ENCODE results near the gene NEK2.
"Not testable (repeated sequence)": the region's sequence is repeated elsewhere in the genome, so short reads cannot be mapped to it uniquely, and the experiment has no call there.

NEK2 gene

GRCh38 chr1:211693911-211694310, 18.5 kb upstream of the NEK2 start:
- DNase-seq = not testable (repeated sequence)

- no peak for DNase-seq
Observed at GRCh38 chr1:211688421-211688820, 13.0 kb upstream of the NEK2 start.

GRCh38 chr1:211687462-211688215, 12.2 kb upstream of the NEK2 start:
- DNase-seq = no peak

- DNase-seq = no peak
Observed at GRCh38 chr1:211685823-211686222, 10.4 kb upstream of the NEK2 start.

GRCh38 chr1:211684791-211685190, 9.4 kb upstream of the NEK2 start:
- no peak for DNase-seq

- DNase-seq = no peak
Observed at GRCh38 chr1:211684331-211684730, 8.9 kb upstream of the NEK2 start.

GRCh38 chr1:211683396-211684297, 8.2 kb upstream of the NEK2 start:
- DNase-seq = no peak

- not testable (repeated sequence) for DNase-seq
Observed at GRCh38 chr1:211682186-211682585, 6.8 kb upstream of the NEK2 start.

GRCh38 chr1:211680752-211681327, 5.4 kb upstream of the NEK2 start:
- DNase-seq = peak; percentile 95

GRCh38 chr1:211677659-211678058, 2.2 kb upstream of the NEK2 start:
- no peak for DNase-seq

GRCh38 chr1:211676761-211677160, 1.3 kb upstream of the NEK2 start:
- DNase-seq = no peak

GRCh38 chr1:211676106-211676583, 724 bp upstream of the NEK2 start:
- no peak for DNase-seq

- no peak for DNase-seq
Observed at GRCh38 chr1:211667065-211667617, 8.3 kb downstream of the NEK2 start.

- no peak for DNase-seq
Observed at GRCh38 chr1:211660718-211661222, 14.7 kb downstream of the NEK2 start.

- no peak for DNase-seq
Observed at GRCh38 chr1:211656728-211657127, 18.7 kb downstream of the NEK2 start.

GRCh38 chr1:211654838-211655787, 20.3 kb downstream of the NEK2 start:
- DNase-seq = peak; percentile 87

- no peak for DNase-seq
Observed at GRCh38 chr1:211653959-211654496, 21.4 kb downstream of the NEK2 start.

- no peak for DNase-seq
Observed at GRCh38 chr1:211653293-211653692, 22.1 kb downstream of the NEK2 start.

- DNase-seq = no peak
Observed at GRCh38 chr1:211652371-211652770, 23.1 kb downstream of the NEK2 start.

GRCh38 chr1:211650904-211651303, 24.5 kb downstream of the NEK2 start:
- DNase-seq = no peak
